Adrenal gland (tissue), 5 donors: ENCODE measurements around the gene ZSCAN12.

Experiments used
- POLR2A ChIP-seq, 2 donors: fragments of 450-650 bp; IDR thresholded peaks; one replicate each; pipeline ENCODE4 v1.6.1; 2017; ENCODE audit warnings: antibody characterized with exemption in 2 of 2, mild to moderate bottlenecking in 2 of 2, moderate library complexity in 1 of 2
- TF ChIP-seq, protein P1 (sequence below), 6 experiments: fragments of 450-650 bp in 4 of 6; fragments of 200-600 bp in 2 of 6; sonication (generic) in 1 of 6; IDR thresholded peaks; 1 replicate in 5 of 6; 2 replicates in 1 of 6; pipeline versions ENCODE4 v1.5.1 to v1.8.0; 2016 to 2021; ENCODE audit warnings: antibody characterized with exemption in 6 of 6, mild to moderate bottlenecking in 2 of 6, moderate library complexity in 1 of 6
- donor health status: DM: no; HTN: no; CAD: no.

DNA sequence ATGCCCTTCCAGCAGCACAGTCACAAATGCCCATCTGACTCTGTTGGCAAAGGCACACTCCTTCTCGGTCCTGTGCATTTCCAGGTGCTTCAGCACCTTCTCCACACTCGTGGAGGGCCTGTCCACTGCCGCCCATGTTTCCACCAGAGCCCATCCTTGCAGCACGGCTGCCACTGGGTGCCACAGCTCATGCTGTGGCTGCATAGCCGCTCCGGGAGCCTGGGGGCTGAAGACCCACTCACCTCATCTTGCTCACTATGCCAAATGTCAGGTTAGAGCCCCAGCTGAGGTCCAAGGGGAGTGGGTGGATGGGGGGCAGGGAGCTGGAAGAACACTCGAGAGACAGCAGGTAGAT is 42.9 kb downstream of the ZSCAN12 start:
- no peak for TF ChIP-seq POLR2A (IDR thresholded peaks at IDR 0.05)
- TF ChIP-seq, protein P1, sequence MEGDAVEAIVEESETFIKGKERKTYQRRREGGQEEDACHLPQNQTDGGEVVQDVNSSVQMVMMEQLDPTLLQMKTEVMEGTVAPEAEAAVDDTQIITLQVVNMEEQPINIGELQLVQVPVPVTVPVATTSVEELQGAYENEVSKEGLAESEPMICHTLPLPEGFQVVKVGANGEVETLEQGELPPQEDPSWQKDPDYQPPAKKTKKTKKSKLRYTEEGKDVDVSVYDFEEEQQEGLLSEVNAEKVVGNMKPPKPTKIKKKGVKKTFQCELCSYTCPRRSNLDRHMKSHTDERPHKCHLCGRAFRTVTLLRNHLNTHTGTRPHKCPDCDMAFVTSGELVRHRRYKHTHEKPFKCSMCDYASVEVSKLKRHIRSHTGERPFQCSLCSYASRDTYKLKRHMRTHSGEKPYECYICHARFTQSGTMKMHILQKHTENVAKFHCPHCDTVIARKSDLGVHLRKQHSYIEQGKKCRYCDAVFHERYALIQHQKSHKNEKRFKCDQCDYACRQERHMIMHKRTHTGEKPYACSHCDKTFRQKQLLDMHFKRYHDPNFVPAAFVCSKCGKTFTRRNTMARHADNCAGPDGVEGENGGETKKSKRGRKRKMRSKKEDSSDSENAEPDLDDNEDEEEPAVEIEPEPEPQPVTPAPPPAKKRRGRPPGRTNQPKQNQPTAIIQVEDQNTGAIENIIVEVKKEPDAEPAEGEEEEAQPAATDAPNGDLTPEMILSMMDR (IDR thresholded peaks at IDR 0.05) = no peak
